HG02623 (cell line): Measurements from ENCODE around the gene DNASE2B.

Experiments used
- ATAC-seq: cut with Tn5 transposase; IDR thresholded peaks from one replicate; pipeline ENCODE4 v1.9.1; 2021; ENCODE audit warnings: moderate library complexity; ENCODE audit not compliant: unreplicated experiment

DNASE2B gene

DNA sequence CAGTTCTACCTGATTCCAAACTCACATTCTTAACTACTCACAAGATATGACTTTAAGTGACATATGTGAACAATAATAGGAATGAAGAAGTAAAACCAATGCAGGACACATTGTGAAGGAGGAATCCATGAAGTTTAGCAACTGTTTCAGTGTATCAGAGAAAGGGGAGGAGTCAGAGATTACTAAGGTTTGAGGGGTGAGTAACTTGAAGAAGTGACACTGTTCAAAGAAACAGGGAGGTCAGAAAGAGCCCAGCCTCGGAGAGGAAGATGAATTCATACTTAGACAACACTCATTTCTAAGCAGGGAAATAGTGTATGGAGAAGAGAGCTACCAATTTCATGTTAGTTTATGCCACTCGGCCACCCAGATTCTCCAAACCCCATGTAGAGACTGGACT, 52.6 kb downstream of the DNASE2B start:
- no peak for ATAC-seq

DNA sequence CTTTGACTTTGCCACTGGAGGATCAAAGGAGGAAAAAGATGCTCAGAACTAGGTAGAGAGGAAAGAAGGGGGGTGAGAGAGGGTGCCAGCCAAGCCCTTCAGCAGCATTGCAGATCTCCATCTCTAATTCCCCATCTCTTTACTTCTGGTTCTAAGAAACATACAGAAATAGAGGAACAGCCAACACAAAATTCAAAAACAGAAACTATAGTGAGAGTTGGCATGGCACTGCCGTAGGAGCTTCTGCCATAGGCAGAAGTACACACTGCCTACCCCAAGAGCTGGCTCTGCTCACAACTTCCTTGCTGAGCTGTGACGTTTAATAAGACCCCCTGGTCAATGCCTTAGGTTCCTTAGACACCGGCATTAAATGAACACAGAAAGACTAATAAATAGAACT, 54.2 kb downstream of the DNASE2B start:
- ATAC-seq, result no peak

- ATAC-seq, result no peak
These were observed 63.8 kb downstream of the DNASE2B start for GRCh38 chr1:84462118-84462517.
